Ureter (tissue), 1 donor: ENCODE measurements around the gene SMIM5. TPM values are rescaled to one million over a fixed set of nuclear protein-coding genes. Genes with fewer than 3 reads are reported as not detected.
"Not testable (repeated sequence)": the region's sequence is repeated elsewhere in the genome, so short reads cannot be mapped to it uniquely, and the experiment has no call there.

Experiments used
- DNase-seq: peaks from one replicate; pipeline ENCODE4 v3.0.0-alpha.2; 2020; ENCODE audit warnings: low spot score
- total RNA-seq: library from RNA; stranded (reverse); gene quantifications from one replicate; pipeline ENCODE4 v1.2.4, GENCODE V29; 2023
- donor health status: DM: yes; HTN: yes; CAD: no.

The SMIM5 gene, protein sequence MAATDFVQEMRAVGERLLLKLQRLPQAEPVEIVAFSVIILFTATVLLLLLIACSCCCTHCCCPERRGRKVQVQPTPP
- total RNA-seq, result 9.5 TPM

DNA sequence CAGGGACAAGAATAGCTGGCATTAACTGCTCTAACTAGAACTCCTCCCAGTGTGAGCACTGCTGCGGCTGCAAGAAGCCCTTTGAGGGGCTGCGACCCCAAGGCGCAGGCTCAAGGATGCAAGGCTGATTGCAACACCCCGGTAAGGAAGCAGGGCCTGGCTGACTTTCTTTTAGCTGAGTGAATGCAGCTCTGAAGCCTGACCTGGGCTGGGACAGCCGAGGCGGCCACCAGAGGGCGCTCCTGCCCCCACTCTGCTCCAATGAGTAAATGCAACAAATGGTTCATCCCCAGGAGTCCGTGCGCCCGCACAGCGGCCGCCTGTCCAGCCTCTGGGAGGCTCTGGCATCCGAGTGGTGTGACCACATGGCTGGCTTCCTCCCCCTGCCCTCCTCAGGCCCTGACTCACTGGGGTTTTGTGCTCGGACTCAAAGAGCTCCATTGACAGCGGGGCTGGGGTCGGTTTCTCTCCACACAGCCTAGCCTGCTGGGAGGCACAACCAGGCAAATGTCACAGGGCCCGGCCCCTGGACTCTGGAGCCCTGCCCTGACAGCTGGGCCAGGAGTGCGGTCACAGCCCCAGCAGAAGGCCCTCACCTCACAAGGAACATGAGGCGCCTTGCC lies at the start of gene SMIM5:
TSS of gene SMIM5 (plus strand) at position 572 of the 623 bp plus-strand sequence. CDS start 6,768 bp downstream, outside the sequence.
- peak; percentile 93 for DNase-seq

DNA sequence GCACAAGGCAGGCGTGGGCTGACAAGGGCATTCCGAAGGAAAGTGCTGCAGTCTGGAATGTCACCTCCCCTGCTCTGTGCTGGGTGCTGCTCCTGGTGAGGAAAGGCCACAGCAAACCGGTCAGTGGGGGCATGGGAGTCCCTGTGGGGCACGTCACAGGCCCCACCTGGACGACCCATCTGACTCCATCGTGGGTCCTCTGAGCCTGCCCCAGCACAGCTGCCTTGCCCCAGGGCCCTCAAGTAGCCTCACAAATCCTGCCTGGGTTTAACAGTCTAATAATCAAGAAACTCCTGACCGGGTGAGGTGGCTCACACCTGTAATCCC lies 48.4 kb upstream of the SMIM5 start:
- DNase-seq, result no peak

GRCh38 chr17:75587675-75588595 lies 45.3 kb upstream of the SMIM5 start, which contains the start of gene MYO15B:
Gene MYO15B, plus strand, starts transcription at chr17:75587800. Its CDS starts 258 bp downstream, at chr17:75588058.
- DNase-seq, result no peak

- no peak for DNase-seq
Observed at GRCh38 chr17:75588596-75589011, 44.6 kb upstream of the SMIM5 start.

DNA sequence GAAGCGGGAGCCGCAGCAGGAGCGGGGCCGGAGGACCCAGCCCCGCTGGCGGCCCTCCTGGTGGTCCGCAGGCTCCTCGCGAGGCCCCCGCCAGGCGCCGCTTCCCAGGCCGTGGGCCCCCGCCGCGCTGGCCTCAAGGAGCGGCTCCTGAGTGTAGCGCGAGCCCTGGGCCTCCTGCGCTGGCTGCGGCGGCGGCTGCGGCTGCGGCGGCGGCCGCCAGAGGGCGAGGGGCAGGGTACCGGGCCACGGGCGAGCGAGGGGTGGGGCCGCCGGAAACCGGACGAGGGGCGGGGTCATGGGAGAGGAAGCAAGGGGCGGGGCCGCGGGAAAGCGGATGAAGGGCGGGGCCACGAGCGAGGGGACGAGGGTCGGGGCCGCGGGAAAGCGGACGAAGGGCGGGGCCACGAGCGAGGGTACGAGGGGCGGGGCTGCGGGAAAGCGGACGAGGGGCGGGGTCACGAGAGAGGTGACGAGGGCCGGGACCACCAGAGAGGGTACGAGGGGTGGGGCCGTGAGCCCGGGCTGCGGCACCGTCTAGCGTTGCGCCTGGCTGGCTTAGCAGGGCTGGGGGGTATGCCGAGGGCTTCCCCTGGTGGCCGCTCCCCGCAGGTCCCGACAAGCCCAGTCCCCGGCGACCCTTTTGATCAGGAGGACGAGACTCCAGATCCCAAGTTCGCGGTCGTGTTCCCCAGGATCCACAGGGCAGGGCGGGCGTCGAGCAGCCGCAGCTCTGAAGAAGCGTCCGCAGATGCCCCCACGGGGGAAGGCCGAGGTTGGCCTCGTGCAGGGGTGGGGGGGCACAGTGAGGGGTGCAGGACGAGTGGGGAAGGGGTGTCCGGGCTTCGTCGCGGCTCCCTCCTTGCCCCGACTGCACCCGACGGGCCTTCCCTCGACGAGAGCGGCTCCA lies 44.0 kb upstream of the SMIM5 start:
- peak; percentile 97 for DNase-seq

DNA sequence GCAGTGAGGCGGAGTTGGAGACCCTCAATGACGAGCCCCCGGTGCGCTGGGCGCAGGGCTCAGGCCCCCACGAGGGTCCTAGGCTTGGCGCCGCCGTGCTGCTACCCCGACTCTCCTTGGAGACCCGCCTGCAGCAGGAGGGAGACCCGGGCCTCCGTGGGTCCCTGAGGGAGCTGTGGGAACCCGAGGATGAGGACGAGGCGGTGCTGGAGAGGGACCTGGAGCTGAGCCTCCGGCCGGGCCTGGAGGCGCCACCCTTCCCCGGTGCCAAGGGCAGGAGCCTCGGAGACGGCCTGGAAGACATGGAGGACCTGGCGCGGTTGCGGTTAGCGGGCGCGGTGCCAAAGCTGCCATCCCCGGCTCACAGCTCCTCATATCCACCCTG lies 43.3 kb upstream of the SMIM5 start:
- DNase-seq, result no peak

GRCh38 chr17:75590314-75590761 lies 42.9 kb upstream of the SMIM5 start:
- DNase-seq, result no peak

DNA sequence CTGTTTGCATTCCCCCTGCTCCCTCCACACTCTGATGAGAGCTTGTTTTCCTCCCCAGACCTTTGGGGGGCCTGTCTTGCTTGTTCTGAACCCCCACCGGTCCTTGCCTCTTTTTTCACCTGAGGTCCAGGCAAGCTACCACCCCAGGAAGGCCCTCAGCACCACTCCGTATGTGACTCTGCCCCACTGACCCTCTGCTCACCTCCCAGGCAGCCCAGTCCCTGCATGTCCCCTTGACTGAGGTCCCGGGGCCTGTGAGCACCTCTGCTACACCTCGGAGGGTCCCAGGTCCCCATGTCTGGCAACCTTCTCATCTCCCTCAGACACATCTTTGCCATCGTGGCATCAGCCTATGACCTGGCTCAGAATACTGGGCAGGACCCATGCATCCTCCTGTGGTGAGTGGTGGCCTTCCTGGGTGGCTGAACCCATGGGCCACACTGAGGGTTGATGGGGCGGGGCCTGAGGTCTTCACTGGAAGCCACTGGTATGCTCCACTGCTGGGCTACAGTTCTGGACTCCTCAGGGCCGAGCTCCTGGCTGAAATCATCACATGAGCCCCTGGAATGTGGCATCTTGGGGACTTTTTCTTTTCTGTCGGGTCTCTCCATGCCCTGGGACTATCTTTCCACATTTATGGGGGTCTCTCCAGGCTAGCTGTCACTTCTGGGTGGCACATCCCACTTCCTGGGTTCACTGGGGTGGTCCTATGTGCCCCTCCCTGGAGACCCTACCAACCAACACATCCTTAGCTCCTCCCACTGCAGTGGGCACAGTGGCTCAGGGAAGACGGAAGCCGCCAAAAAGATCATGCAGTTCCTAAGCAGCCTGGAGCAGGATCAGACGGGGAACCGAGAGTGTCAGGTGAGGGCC lies 42.1 kb upstream of the SMIM5 start:
- DNase-seq, result no peak

- no peak for DNase-seq
Observed at GRCh38 chr17:75591722-75592302, 41.4 kb upstream of the SMIM5 start.

- DNase-seq, result no peak
Observed at GRCh38 chr17:75592348-75593020, 40.8 kb upstream of the SMIM5 start.

GRCh38 chr17:75593430-75593829 lies 39.8 kb upstream of the SMIM5 start:
- DNase-seq, result not testable (repeated sequence)

DNA sequence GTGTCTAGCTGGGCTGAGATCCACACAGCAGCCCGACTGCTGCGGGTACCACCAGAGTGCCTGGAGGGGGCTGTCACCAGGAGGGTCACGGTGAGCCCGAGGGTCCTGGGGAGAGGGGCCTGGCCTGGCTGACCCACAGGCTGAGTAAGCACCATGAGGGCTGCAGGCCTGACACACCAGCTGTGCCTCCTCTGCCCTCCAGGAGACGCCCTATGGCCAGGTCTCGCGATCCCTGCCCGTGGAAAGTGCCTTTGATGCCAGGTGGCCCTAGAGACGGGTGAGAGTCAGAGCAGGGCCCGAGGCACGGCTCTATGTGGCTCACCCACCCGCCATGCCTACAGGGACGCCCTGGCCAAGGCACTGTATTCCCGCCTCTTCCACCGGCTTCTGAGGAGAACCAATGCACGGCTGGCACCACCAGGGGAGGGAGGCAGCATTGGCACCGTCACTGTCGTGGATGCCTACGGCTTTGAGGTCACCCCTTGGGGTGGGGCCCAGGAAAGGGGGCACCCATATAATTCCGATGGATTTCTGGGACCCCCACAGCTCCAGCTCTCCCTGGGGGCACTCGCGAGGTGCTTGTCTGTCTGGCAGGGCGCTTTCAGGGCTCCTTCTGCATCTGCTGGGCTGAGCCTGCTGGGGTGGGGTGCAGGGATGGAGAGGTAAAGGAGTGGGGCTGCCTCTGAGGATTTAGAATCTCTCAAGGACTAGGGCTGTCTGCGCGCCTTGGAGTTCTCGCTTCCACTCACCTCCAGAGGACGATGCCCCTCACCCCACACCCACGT lies 38.5 kb upstream of the SMIM5 start:
- DNase-seq, result no peak

DNA sequence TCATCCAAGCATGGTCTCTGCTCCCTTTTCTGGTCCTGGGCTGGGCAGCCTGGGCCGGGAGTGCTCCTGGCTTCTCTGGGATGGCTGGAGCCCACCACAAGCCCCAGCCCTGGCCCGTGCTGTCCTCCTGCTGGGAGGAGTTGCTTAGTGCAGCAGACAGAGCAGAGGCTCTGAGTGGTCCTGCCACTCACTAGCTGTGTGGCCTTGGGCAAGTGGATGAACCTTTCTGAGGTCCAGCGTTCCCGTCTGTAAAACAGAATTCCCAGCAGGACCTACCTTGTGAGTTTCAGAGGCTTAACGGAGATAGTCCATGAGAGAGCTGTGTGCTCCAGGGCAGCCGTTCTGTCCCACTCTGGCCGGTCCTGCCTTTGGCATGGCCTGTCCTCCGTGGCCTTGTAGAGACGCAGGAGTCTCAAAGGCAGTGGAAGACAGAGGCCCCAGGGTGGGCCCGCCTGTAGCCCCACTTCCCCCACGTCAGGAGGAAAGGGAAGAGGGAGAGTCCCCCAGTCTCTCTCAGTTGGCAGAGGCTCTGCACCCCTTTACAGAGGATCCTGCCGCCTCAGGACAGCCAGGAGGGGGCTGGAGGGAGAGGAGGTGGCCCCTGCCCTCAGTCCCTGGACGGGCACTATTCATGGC lies 37.8 kb upstream of the SMIM5 start:
- no peak for DNase-seq

DNA sequence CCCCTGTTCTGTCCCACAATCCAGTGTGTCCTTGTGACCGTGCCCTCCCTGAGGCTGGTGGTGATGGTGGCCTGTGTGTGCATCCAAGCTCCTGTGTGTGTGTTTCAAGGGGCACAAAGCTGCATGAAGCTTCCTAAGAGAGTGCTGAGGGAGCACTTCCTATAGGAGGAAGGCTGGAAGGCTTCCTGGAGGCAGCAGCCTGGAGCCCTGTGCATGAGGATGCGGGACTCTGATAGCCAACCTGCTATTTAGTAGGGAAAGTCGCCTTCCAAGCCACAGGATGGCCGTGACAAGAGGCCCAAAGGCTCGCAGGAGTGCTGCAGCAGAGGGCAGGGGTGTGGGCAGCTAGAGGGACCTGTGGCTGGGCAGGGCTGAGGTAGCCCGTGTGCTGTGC lies 37.3 kb upstream of the SMIM5 start:
- no peak for DNase-seq

- no peak for DNase-seq
Observed at GRCh38 chr17:75596320-75597087, 36.7 kb upstream of the SMIM5 start.

GRCh38 chr17:75601057-75601987 lies 31.9 kb upstream of the SMIM5 start:
- DNase-seq, result no peak

GRCh38 chr17:75602644-75603043 lies 30.6 kb upstream of the SMIM5 start:
- no peak for DNase-seq
